Fibroblast of lung (primary cell): Measurements from ENCODE around the gene XAB2. TPM values are rescaled to one million over a fixed set of nuclear protein-coding genes. Genes with fewer than 3 reads are reported as not detected.
A peak's percentile ranks its signal among the peaks of the same experiment; 100 is the strongest.

Source experiments
- DNase-seq, 2 donors: peaks; one replicate each; pipeline versions ENCODE4 v3.0.0 to v3.0.0-alpha.2; 2010; ENCODE audit warnings: low read depth in 2 of 2
- H2AFZ ChIP-seq: 2 replicates; pipeline ENCODE4 v1.5.1; 2012; ENCODE audit warnings: low read length, control low read depth, inconsistent platforms
- H3K27ac ChIP-seq: 2 replicates; pipeline ENCODE4 v1.5.1; 2011; ENCODE audit warnings: low read length, control low read depth; ENCODE audit not compliant: insufficient read depth
- H3K27me3 ChIP-seq: 2 replicates; pipeline ENCODE4 v1.5.1; 2011; ENCODE audit warnings: mild to moderate bottlenecking, low read length; ENCODE audit not compliant: control insufficient read depth, insufficient read depth
- H3K36me3 ChIP-seq: 2 replicates; pipeline ENCODE4 v1.5.1; 2011; ENCODE audit warnings: low read length; ENCODE audit not compliant: control insufficient read depth, insufficient read depth
- H3K4me1 ChIP-seq: 2 replicates; pipeline ENCODE4 v1.5.1; 2011; ENCODE audit warnings: low read length; ENCODE audit not compliant: control insufficient read depth, insufficient read depth; ENCODE audit errors: extremely low read depth
- H3K4me2 ChIP-seq: 2 replicates; pipeline ENCODE4 v1.5.1; 2011; ENCODE audit warnings: low read length, control low read depth; ENCODE audit not compliant: insufficient read depth; ENCODE audit errors: extremely low read depth
- H3K4me3 ChIP-seq, 4 experiments: fragments of 200-600 bp in 1 of 4; sonication (generic) in 1 of 4; replicated peaks in 1 of 4; 2 replicates each; pipeline ENCODE4 v1.5.1; 2011 to 2016; ENCODE audit warnings: low read length in 4 of 4, low read depth in 3 of 4, mild to moderate bottlenecking in 3 of 4, control low read depth in 2 of 4, inconsistent platforms in 1 of 4, mixed read lengths in 1 of 4; ENCODE audit not compliant: insufficient read depth in 1 of 4; ENCODE audit errors: control extremely low read depth in 1 of 4
- H3K79me2 ChIP-seq: 2 replicates; pipeline ENCODE4 v1.5.1; 2012; ENCODE audit warnings: mild to moderate bottlenecking, low read length, inconsistent platforms; ENCODE audit not compliant: control insufficient read depth, insufficient read depth
- H3K9ac ChIP-seq: 2 replicates; pipeline ENCODE4 v1.5.1; 2011; ENCODE audit warnings: mild to moderate bottlenecking, low read length, control low read depth; ENCODE audit not compliant: insufficient read depth
- H3K9me3 ChIP-seq: 2 replicates; pipeline ENCODE4 v1.5.1; 2012; ENCODE audit warnings: low read depth, low read length; ENCODE audit not compliant: control insufficient read depth, insufficient read depth
- H4K20me1 ChIP-seq: 2 replicates; pipeline ENCODE4 v1.5.1; 2011; ENCODE audit warnings: low read length; ENCODE audit not compliant: control insufficient read depth, insufficient read depth; ENCODE audit errors: extremely low read depth
- CTCF ChIP-seq, 2 donors: IDR thresholded peaks in 1 of 2; conservative IDR thresholded peaks in 1 of 2; 1 replicate in 1 of 2; 2 replicates in 1 of 2; pipeline ENCODE4 v1.5.1; 2011 to 2012; ENCODE audit warnings: low read length in 2 of 2, control low read depth in 1 of 2, inconsistent platforms in 1 of 2, low read depth in 1 of 2, mild to moderate bottlenecking in 1 of 2
- EZH2 ChIP-seq: IDR thresholded peaks from 2 replicates; pipeline ENCODE4 v1.5.1; 2012; ENCODE audit warnings: low read length, control low read depth, mild to moderate bottlenecking; ENCODE audit errors: missing control alignments
- polyA plus RNA-seq, 2 donors: library from polyadenylated mRNA; depleted of rRNA in 1 of 2; stranded (reverse) in 1 of 2; unstranded in 1 of 2; fragments of >200 nt; gene quantifications; 2 replicates each; pipeline ENCODE4 v1.2.1, GENCODE V29; 2011 to 2012; ENCODE audit warnings: missing spikeins in 1 of 2
- total RNA-seq: library from RNA; depleted of rRNA; stranded (reverse); fragments of >200 nt; gene quantifications from 2 replicates; pipeline ENCODE4 v1.2.1, GENCODE V29; 2014

Gene XAB2
- total and polyA plus RNA-seq, 2 donors (not counting 1 experiment from before 2014, with no cell fraction given), result 12.5 to 28.2 TPM

GRCh38 chr19:7657131-7657751, 27.9 kb upstream of the XAB2 start:
- no peaks in the 10 kb centered on the region for H3K9me3 ChIP-seq
- H3K4me1 ChIP-seq, result peaks cover 2% of the 10 kb centered on the region
- peak in 1 of 2 donors; percentile 8 for DNase-seq
- no peak overlapping the region for H3K4me3 ChIP-seq
- H4K20me1 ChIP-seq, result no peaks in the 10 kb centered on the region
- H3K36me3 ChIP-seq, result no peaks in the 10 kb centered on the region
- no peaks in the 10 kb centered on the region for H3K79me2 ChIP-seq
- no peak for TF ChIP-seq CTCF (conservative IDR thresholded peaks at IDR 0.05 in 1 of 2, IDR thresholded peaks at IDR 0.05 in 1 of 2; ENCODE audit: low read depth in 1 of 2, low read length in 2 of 2)
- TF ChIP-seq EZH2, result no peak
- H3K27me3 ChIP-seq, result no peaks in the 10 kb centered on the region
- no peak overlapping the region for H3K4me2 ChIP-seq
- H3K27ac ChIP-seq, result no peak overlapping the region
- no peak overlapping the region for H2AFZ ChIP-seq
- H3K9ac ChIP-seq, result no peak overlapping the region

DNA sequence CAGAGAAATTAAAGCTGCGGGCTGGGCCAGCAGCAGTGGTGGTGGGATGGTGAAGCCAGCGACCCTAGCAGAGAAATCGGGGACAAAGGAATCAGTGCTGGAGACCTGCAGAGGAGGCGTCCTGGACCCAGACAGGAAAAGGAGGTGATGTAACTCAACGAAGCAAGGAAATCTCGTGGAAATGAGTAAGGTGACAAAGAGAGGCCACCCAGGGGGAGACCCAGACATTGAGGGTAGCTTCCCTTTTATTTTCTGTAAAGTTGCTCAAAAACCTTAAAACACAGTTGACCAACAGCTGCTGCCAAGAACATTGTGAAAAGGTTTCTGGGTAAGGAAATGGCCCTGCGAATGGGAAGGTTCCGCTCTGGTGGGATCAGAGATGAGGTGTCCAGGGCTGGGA, 26.2 kb upstream of the XAB2 start:
- Histone ChIP-seq H3K27ac (no peak overlapping the region), H3K9me3 (no peaks in the 10 kb centered on the region), H4K20me1 (no peaks in the 10 kb centered on the region), H2AFZ (no peak overlapping the region), H3K27me3 (no peaks in the 10 kb centered on the region), H3K9ac (no peak overlapping the region), H3K4me3 (no peak overlapping the region), H3K4me2 (no peak overlapping the region), H3K36me3 (no peaks in the 10 kb centered on the region), H3K79me2 (no peaks in the 10 kb centered on the region), H3K4me1 (peaks cover 3% of the 10 kb centered on the region)
- no peak for DNase-seq
- TF ChIP-seq CTCF (conservative IDR thresholded peaks at IDR 0.05 in 1 of 2, IDR thresholded peaks at IDR 0.05 in 1 of 2; ENCODE audit: low read depth in 1 of 2, low read length in 2 of 2) (no peak), EZH2 (no peak)

GRCh38 chr19:7654401-7654800, 25.1 kb upstream of the XAB2 start:
- Histone ChIP-seq H4K20me1 (no peaks in the 10 kb centered on the region), H3K27ac (no peak overlapping the region), H3K27me3 (no peaks in the 10 kb centered on the region), H3K36me3 (no peaks in the 10 kb centered on the region), H3K9me3 (no peaks in the 10 kb centered on the region), H3K4me2 (no peak overlapping the region), H3K9ac (no peak overlapping the region), H3K4me1 (peaks cover 3% of the 10 kb centered on the region), H3K79me2 (no peaks in the 10 kb centered on the region), H2AFZ (no peak overlapping the region), H3K4me3 (no peak overlapping the region)
- TF ChIP-seq CTCF (conservative IDR thresholded peaks at IDR 0.05 in 1 of 2, IDR thresholded peaks at IDR 0.05 in 1 of 2; ENCODE audit: low read depth in 1 of 2, low read length in 2 of 2), result no peak
- no peak for TF ChIP-seq EZH2
- DNase-seq, result peak in 1 of 2 donors; percentile 17
